Measurements from ENCODE around the gene CMYA5. TPM values are rescaled to one million over a fixed set of nuclear protein-coding genes. Genes with fewer than 3 reads are reported as not detected.

CMYA5 gene
- total and polyA plus RNA-seq, 8 donors, result 0.68 to 14.7 (median 8.9) TPM

- ATAC-seq, result no peak
- H3K9me3 ChIP-seq, result no peaks in the 10 kb centered on the region
- H3K36me3 ChIP-seq, result no peaks in the 10 kb centered on the region
- DNase-seq, result no peak
- intact Hi-C loops (cut with DNase I), result no loop called here
- no peaks in the 10 kb centered on the region for H3K4me1 ChIP-seq
- H3K27me3 ChIP-seq, result no peaks in the 10 kb centered on the region
- no peak for TF ChIP-seq CTCF (IDR thresholded peaks at IDR 0.05)
- H3K4me3 ChIP-seq, result no peak overlapping the region
- H3K27ac ChIP-seq, result no peak overlapping the region
These were observed 96.3 kb downstream of the CMYA5 start for GRCh38 chr5:79785983-79786382.

GRCh38 chr5:79787448-79787847 is 97.8 kb downstream of the CMYA5 start:
- ATAC-seq (no peak), DNase-seq (no peak)
- intact Hi-C loops (cut with DNase I), result no loop called here
- Histone ChIP-seq H3K9me3 (no peaks in the 10 kb centered on the region), H3K27me3 (no peaks in the 10 kb centered on the region), H3K4me3 (no peak overlapping the region), H3K36me3 (no peaks in the 10 kb centered on the region), H3K4me1 (no peaks in the 10 kb centered on the region), H3K27ac (no peak overlapping the region)
- no peak for TF ChIP-seq CTCF (IDR thresholded peaks at IDR 0.05)

GRCh38 chr5:79791843-79792242 is 102.2 kb downstream of the CMYA5 start:
- H3K4me1 ChIP-seq, result no peaks in the 10 kb centered on the region
- no peak overlapping the region for H3K27ac ChIP-seq
- no peaks in the 10 kb centered on the region for H3K36me3 ChIP-seq
- DNase-seq (no peak), ATAC-seq (no peak)
- intact Hi-C loops (cut with DNase I), result no loop called here
- no peak for TF ChIP-seq CTCF (IDR thresholded peaks at IDR 0.05)
- H3K9me3 ChIP-seq, result no peaks in the 10 kb centered on the region
- no peaks in the 10 kb centered on the region for H3K27me3 ChIP-seq
- H3K4me3 ChIP-seq, result no peak overlapping the region

- Histone ChIP-seq H3K4me1 (no peaks in the 10 kb centered on the region), H3K27me3 (no peaks in the 10 kb centered on the region), H3K36me3 (no peaks in the 10 kb centered on the region), H3K27ac (no peak overlapping the region), H3K9me3 (no peaks in the 10 kb centered on the region), H3K4me3 (no peak overlapping the region)
- DNase-seq (no peak), ATAC-seq (no peak)
- no peak for TF ChIP-seq CTCF (IDR thresholded peaks at IDR 0.05)
- intact Hi-C loops (cut with DNase I), result no loop called here
These were observed 102.8 kb downstream of the CMYA5 start for GRCh38 chr5:79792463-79792862.

DNA sequence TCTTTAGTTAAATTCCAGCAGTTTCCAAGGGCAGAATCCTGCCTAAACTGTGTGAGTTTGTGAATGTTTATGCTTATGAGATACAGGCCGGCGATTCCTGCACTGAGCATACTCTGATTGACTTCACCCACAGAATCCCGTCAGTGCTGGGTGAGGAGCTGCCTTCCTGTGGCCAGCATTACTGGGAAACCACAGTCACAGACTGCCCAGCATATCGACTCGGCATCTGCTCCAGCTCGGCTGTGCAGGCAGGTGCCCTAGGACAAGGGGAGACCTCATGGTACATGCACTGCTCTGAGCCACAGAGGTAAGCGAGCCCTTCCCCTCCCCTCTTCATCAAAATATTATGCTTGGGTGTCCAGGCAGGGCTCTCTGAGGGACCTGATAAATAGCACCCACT is 103.7 kb downstream of the CMYA5 start:
- ATAC-seq, result no peak
- Histone ChIP-seq H3K4me3 (no peak overlapping the region), H3K9me3 (no peaks in the 10 kb centered on the region), H3K4me1 (no peaks in the 10 kb centered on the region), H3K27ac (no peak overlapping the region), H3K27me3 (no peaks in the 10 kb centered on the region), H3K36me3 (no peaks in the 10 kb centered on the region)
- no peak for DNase-seq
- intact Hi-C loops (cut with DNase I), result no loop called here
- TF ChIP-seq CTCF (IDR thresholded peaks at IDR 0.05), result no peak

Data from left lung (tissue), 10 donors.